HCT116 (cell line): ENCODE data around the gene FBXO8. TPM values are rescaled to one million over a fixed set of nuclear protein-coding genes. Genes with fewer than 3 reads are reported as not detected.

Experiments
- ATAC-seq: fragments of 200-7000 bp; cut with Tn5 transposase; 2 replicates; pipeline ENCODE4 v1.9.1; 2020; ENCODE audit warnings: mild to moderate bottlenecking, moderate library complexity
- BruUV-seq: library from RNA; stranded (reverse); fragments of 400-500 nt; replicated peaks from 2 replicates; lab custom pipeline; 2021; lab: Mats Ljungman, UMichigan
- CTCF ChIA-PET: fragments of 300-600 bp; sonication (Branson Sonifier 250); formaldehyde crosslinking; loops from one replicate; lab custom pipeline; 2021; ENCODE audit warnings: antibody characterized with exemption; lab: Charles Lee
- POLR2A ChIA-PET: fragments of 300-600, 350-600 bp; sonication (Branson Sonifier 250); formaldehyde crosslinking; loops from one replicate; lab custom pipeline; 2021; ENCODE audit warnings: antibody characterized with exemption; lab: Charles Lee
- RAD21 ChIA-PET, 2 experiments: fragments of 300-600 bp; sonication (Branson Sonifier 250); formaldehyde crosslinking; loops; one replicate each; lab custom pipeline; 2023; ENCODE audit warnings: low total read pairs in 2 of 2; ENCODE audit not compliant: uncharacterized antibody in 2 of 2, unreplicated experiment in 2 of 2, low non-redundant PET in 1 of 2; lab: Charles Lee
- DNase-seq: peaks from one replicate; pipeline ENCODE4 v3.0.0-alpha.2; 2010; ENCODE audit warnings: low read depth, low spot score
- H2AFZ ChIP-seq: fragments of 200-600 bp; shearing (Covaris generic), sonication (generic); 2 replicates; pipeline ENCODE4 v1.6.1; 2017; ENCODE audit warnings: low read depth, mixed run types, mixed read lengths, antibody characterized with exemption, low read length; ENCODE audit not compliant: poor library complexity, severe bottlenecking
- H3K27ac ChIP-seq: 2 replicates; pipeline ENCODE4 v1.5.1; 2012; ENCODE audit warnings: low read depth, low read length
- H3K27me3 ChIP-seq: fragments of 200-600 bp; sonication (generic); 2 replicates; pipeline ENCODE4 v1.6.1; 2016; ENCODE audit warnings: mixed run types, low read length, mixed read lengths; ENCODE audit not compliant: insufficient read depth
- H3K36me3 ChIP-seq, 2 experiments: fragments of 200-500 bp in 1 of 2; fragments of 200-600 bp in 1 of 2; sonication (Bioruptor generic) in 1 of 2; sonication (generic) in 1 of 2; 2 replicates each; pipeline versions ENCODE4 v1.5.1 to v1.6.1; 2014 to 2016; ENCODE audit warnings: low read length in 2 of 2, inconsistent platforms in 1 of 2, mixed read lengths in 1 of 2, mixed run types in 1 of 2; ENCODE audit not compliant: insufficient read depth in 2 of 2, control insufficient read depth in 1 of 2
- H3K4me1 ChIP-seq, 2 experiments: fragments of 200-600 bp in 1 of 2; sonication (generic) in 1 of 2; 2 replicates each; pipeline versions ENCODE4 v1.5.1 to v1.6.1; 2012 to 2017; ENCODE audit warnings: low read length in 2 of 2, inconsistent platforms in 1 of 2, mild to moderate bottlenecking in 1 of 2, mixed read lengths in 1 of 2, mixed run types in 1 of 2, moderate library complexity in 1 of 2; ENCODE audit not compliant: insufficient read depth in 2 of 2, control insufficient read depth in 1 of 2
- H3K4me2 ChIP-seq: fragments of 200-600 bp; sonication (generic); 2 replicates; pipeline ENCODE4 v1.6.1; 2017; ENCODE audit warnings: mixed run types, low read length, mixed read lengths
- H3K4me3 ChIP-seq, 2 experiments: fragments of 200-600 bp in 1 of 2; sonication (generic) in 1 of 2; replicated peaks in 1 of 2; 2 replicates each; pipeline ENCODE4 v1.5.1; 2011 to 2016; ENCODE audit warnings: low read length in 2 of 2, control low read depth in 1 of 2, low read depth in 1 of 2, mild to moderate bottlenecking in 1 of 2, mixed read lengths in 1 of 2, mixed run types in 1 of 2
- H3K79me2 ChIP-seq: fragments of 200-600 bp; sonication (generic); 2 replicates; pipeline ENCODE4 v1.6.1; 2017; ENCODE audit warnings: mild to moderate bottlenecking, mixed run types, low read length, moderate library complexity, mixed read lengths; ENCODE audit not compliant: insufficient read depth
- H3K9ac ChIP-seq: fragments of 200-600 bp; sonication (generic); 2 replicates; pipeline ENCODE4 v1.6.1; 2016; ENCODE audit warnings: low read length, mixed read lengths
- H3K9me2 ChIP-seq: fragments of 200-600 bp; sonication (generic), shearing (Covaris generic); 2 replicates; pipeline ENCODE4 v1.6.1; 2017; ENCODE audit warnings: mixed run types, mild to moderate bottlenecking, moderate library complexity; ENCODE audit not compliant: insufficient read depth
- H3K9me3 ChIP-seq, 2 experiments: fragments of 200-500 bp in 1 of 2; fragments of 200-600 bp in 1 of 2; sonication (Bioruptor generic) in 1 of 2; sonication (generic) in 1 of 2; 2 replicates each; pipeline ENCODE4 v1.6.1; 2014 to 2017; ENCODE audit warnings: low read length in 2 of 2, mixed read lengths in 2 of 2, inconsistent platforms in 1 of 2, low read depth in 1 of 2, mild to moderate bottlenecking in 1 of 2, mixed run types in 1 of 2, moderate library complexity in 1 of 2; ENCODE audit not compliant: control insufficient read depth in 1 of 2, insufficient read depth in 1 of 2
- H4K20me1 ChIP-seq: fragments of 200-600 bp; sonication (generic), shearing (Covaris generic); 2 replicates; pipeline ENCODE4 v1.6.1; 2017; ENCODE audit warnings: mixed run types, mild to moderate bottlenecking, moderate library complexity; ENCODE audit not compliant: insufficient read depth
- CBX3 ChIP-seq: IDR thresholded peaks from 2 replicates; pipeline ENCODE4 v1.6.1; 2012; ENCODE audit warnings: low read depth
- CEBPB ChIP-seq: IDR thresholded peaks from 2 replicates; pipeline ENCODE4 v1.6.1; 2012; ENCODE audit warnings: low read depth
- EGR1 ChIP-seq: IDR thresholded peaks from 2 replicates; pipeline ENCODE4 v1.6.1; 2012; ENCODE audit warnings: low read depth
- ELF1 ChIP-seq: IDR thresholded peaks from 2 replicates; pipeline ENCODE4 v1.6.1; 2012; ENCODE audit warnings: low read depth, borderline replicate concordance
- EZH2 ChIP-seq: fragments of 200-600 bp; sonication (generic); IDR thresholded peaks from 2 replicates; pipeline ENCODE4 v1.6.1; 2017; ENCODE audit warnings: antibody characterized with exemption, mixed run types
- EZH2phosphoT487 ChIP-seq: fragments of 200-600 bp; IDR thresholded peaks from 2 replicates; pipeline ENCODE4 v1.6.1; 2018; ENCODE audit warnings: antibody characterized with exemption, borderline replicate concordance
- FOSL1 ChIP-seq: IDR thresholded peaks from 2 replicates; pipeline ENCODE4 v1.6.1; 2012; ENCODE audit warnings: low read depth
- JUND ChIP-seq: IDR thresholded peaks from 2 replicates; pipeline ENCODE4 v1.6.1; 2012
- POLR2AphosphoS5 ChIP-seq: IDR thresholded peaks from 2 replicates; pipeline ENCODE4 v1.6.1; 2011; ENCODE audit warnings: mild to moderate bottlenecking, low read depth, low read length, moderate library complexity
- RAD21 ChIP-seq: IDR thresholded peaks from 2 replicates; pipeline ENCODE4 v1.6.1; 2012; ENCODE audit warnings: low read depth, mild to moderate bottlenecking
- SIN3A ChIP-seq: IDR thresholded peaks from 2 replicates; pipeline ENCODE4 v1.6.1; 2012; ENCODE audit warnings: low read depth
- SP1 ChIP-seq: IDR thresholded peaks from 2 replicates; pipeline ENCODE4 v1.6.1; 2012; ENCODE audit warnings: low read depth
- SRF ChIP-seq: IDR thresholded peaks from 2 replicates; pipeline ENCODE4 v1.6.1; 2012; ENCODE audit warnings: low read depth
- YY1 ChIP-seq: IDR thresholded peaks from 2 replicates; pipeline ENCODE4 v1.6.1; 2011; ENCODE audit warnings: low read length, low read depth, moderate library complexity, mild to moderate bottlenecking; ENCODE audit not compliant: insufficient replicate concordance; ENCODE audit errors: extremely low read depth
- ZFX ChIP-seq: fragments of 450-650 bp; IDR thresholded peaks from 2 replicates; pipeline ENCODE4 v1.6.1; 2017
- ZNF274 ChIP-seq: fragments of 200-500 bp; sonication (Bioruptor generic); IDR thresholded peaks from 2 replicates; pipeline ENCODE4 v1.6.1; 2014; ENCODE audit warnings: mild to moderate bottlenecking, low read depth, low read length, inconsistent platforms
- intact Hi-C: fragments of 100-400 bp; cut with micrococcal nuclease; formaldehyde crosslinking; loops from 2 replicates; pipeline ENCODE4 v1.10.0; 2022
- total RNA-seq: library from RNA; stranded (reverse); gene quantifications from one replicate; pipeline ENCODE4 v1.2.1, GENCODE V29; 2021; ENCODE audit not compliant: unreplicated experiment
- TF ChIP-seq, protein P1 (sequence below): IDR thresholded peaks from 2 replicates; pipeline ENCODE4 v1.6.1; 2011; ENCODE audit warnings: mild to moderate bottlenecking, low read length, moderate library complexity; ENCODE audit not compliant: insufficient replicate concordance; ENCODE audit errors: extremely low read depth
- TF ChIP-seq, protein P2 (sequence below): IDR thresholded peaks from 2 replicates; pipeline ENCODE4 v1.6.1; 2012

Gene FBXO8
- total RNA-seq, 1 experiment from 2014 or later: 13.0 TPM

DNA sequence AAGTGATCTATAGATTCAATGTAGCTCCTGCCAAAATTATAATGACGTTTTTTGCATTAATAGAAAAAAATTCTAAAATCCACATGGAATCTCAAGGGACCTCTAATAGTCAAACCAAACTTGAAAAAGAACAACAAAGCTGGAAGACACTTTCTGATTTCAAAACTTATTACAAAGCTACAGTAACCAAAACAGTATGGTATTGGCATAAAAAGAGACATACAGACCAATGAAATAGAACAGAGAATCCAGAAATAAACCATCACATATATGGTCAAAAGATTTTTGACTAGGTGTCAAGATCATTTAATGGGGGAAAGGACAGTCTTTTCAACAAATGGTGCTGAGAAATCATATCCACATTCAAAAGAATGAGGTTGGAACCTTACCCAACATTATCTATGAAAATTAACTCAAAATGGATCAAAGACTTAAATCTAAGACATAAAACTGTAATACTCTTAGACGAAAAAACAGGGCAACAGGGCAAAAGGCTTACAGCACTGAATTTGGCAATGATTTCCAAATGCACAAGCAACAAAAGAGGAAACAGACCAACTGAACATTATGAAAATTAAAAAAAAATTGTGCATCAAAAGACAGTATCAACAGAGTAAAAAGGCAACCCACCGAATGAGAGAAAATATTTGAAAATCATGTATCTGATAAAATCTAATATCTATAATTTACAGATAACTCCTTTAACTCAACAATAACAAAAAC, 3.9 kb downstream of the FBXO8 start:
- H3K9ac ChIP-seq: no peak overlapping the region
- no peak overlapping the region for H3K27ac ChIP-seq
- DNase-seq (no peak), ATAC-seq (no peak)
- peaks cover 15% of the 10 kb centered on the region for H3K79me2 ChIP-seq
- H3K4me2 ChIP-seq: no peak overlapping the region
- no peak overlapping the region for H2AFZ ChIP-seq
- TF ChIP-seq, protein P1, sequence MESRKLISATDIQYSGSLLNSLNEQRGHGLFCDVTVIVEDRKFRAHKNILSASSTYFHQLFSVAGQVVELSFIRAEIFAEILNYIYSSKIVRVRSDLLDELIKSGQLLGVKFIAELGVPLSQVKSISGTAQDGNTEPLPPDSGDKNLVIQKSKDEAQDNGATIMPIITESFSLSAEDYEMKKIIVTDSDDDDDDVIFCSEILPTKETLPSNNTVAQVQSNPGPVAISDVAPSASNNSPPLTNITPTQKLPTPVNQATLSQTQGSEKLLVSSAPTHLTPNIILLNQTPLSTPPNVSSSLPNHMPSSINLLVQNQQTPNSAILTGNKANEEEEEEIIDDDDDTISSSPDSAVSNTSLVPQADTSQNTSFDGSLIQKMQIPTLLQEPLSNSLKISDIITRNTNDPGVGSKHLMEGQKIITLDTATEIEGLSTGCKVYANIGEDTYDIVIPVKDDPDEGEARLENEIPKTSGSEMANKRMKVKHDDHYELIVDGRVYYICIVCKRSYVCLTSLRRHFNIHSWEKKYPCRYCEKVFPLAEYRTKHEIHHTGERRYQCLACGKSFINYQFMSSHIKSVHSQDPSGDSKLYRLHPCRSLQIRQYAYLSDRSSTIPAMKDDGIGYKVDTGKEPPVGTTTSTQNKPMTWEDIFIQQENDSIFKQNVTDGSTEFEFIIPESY: no peak
- TF ChIP-seq CBX3: 0 out of 2 replicates have a peak, but pooled peaks have one; percentile 33
- no TSS peak for BruUV-seq
- RAD21 ChIA-PET: no interaction called here
- no peaks in the 10 kb centered on the region for H3K9me2 ChIP-seq
- no peak overlapping the region for H3K4me3 ChIP-seq
- intact Hi-C loops: no loop called here
- H3K27me3 ChIP-seq: no peaks in the 10 kb centered on the region
- H3K4me1 ChIP-seq: peaks cover 0 to 8% of the 10 kb centered on the region in 2 experiments; a peak in 2 of 4 replicates
- CTCF ChIA-PET: no interaction called here
- H3K36me3 ChIP-seq: no peaks in the 10 kb centered on the region
- H3K9me3 ChIP-seq: no peaks in the 10 kb centered on the region
- no peaks in the 10 kb centered on the region for H4K20me1 ChIP-seq
- POLR2A ChIA-PET: no interaction called here

DNA sequence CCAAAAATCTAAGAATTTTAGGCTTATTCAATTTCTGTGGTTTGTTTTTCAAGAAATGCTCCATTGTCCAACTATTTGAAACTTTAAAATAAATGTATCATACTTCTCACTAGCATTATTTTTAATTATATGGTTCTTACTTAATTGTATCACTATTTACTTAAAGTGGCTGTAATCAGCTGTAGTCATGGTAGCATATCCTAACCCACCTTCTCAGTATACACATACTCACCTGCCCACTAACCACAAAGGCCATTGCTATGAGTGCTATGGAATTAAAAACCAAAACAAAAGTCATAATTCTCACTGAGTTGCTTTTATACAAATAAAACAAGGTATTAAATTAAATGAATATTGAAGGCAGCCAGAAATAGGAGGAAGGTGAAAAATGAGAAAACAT, 5.0 kb downstream of the FBXO8 start:
- Histone ChIP-seq H3K4me2 (no peak overlapping the region), H3K4me3 (no peak overlapping the region), H3K9me2 (no peaks in the 10 kb centered on the region), H3K79me2 (peaks cover 11% of the 10 kb centered on the region; the same call in 1 of the 2 replicates), H3K9ac (no peak overlapping the region), H3K27ac (no peak overlapping the region), H3K9me3 (no peaks in the 10 kb centered on the region), H3K27me3 (no peaks in the 10 kb centered on the region), H2AFZ (no peak overlapping the region), H4K20me1 (no peaks in the 10 kb centered on the region), H3K4me1 (peaks cover 0 to 6% of the 10 kb centered on the region in 2 experiments; a peak in 1 of 4 replicates), H3K36me3 (no peaks in the 10 kb centered on the region)
- ATAC-seq (no peak), DNase-seq (no peak)
- intact Hi-C loops: no loop called here
- ChIA-PET RAD21 (no interaction called here), CTCF (no interaction called here), POLR2A (no interaction called here)
- no TSS peak for BruUV-seq
- TF ChIP-seq EGR1 (no peak), POLR2AphosphoS5 (no peak), ELF1 (no peak), SRF (no peak), YY1 (no peak), ZNF274 (no peak), RAD21 (no peak), SIN3A (no peak), SP1 (no peak), EZH2 (no peak), CEBPB (no peak), JUND (no peak), ZFX (no peak), FOSL1 (no peak), EZH2phosphoT487 (no peak)
- TF ChIP-seq, protein P1: no peak
- TF ChIP-seq, protein P2, sequence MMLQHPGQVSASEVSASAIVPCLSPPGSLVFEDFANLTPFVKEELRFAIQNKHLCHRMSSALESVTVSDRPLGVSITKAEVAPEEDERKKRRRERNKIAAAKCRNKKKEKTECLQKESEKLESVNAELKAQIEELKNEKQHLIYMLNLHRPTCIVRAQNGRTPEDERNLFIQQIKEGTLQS: no peak
